H7 (cell line): Measurements from ENCODE around the gene ERGIC2. TPM values are rescaled to one million over a fixed set of nuclear protein-coding genes. Genes with fewer than 3 reads are reported as not detected.

Source experiments
- DNase-seq: peaks from one replicate; pipeline ENCODE4 v3.0.0; 2012
- H3K27me3 ChIP-seq: 2 replicates; pipeline ENCODE4 v1.6.0; 2011; ENCODE audit warnings: mild to moderate bottlenecking, low read length; ENCODE audit not compliant: control insufficient read depth, insufficient read depth
- H3K36me3 ChIP-seq: replicated peaks from 2 replicates; pipeline ENCODE4 v1.5.1; 2011; ENCODE audit warnings: low read length; ENCODE audit not compliant: control insufficient read depth, insufficient read depth
- H3K4me3 ChIP-seq: 2 replicates; pipeline ENCODE4 v1.5.1; 2011; ENCODE audit warnings: low read depth, mild to moderate bottlenecking, control low read depth, low read length, moderate library complexity; ENCODE audit not compliant: insufficient read depth
- total RNA-seq: library from RNA; depleted of rRNA; stranded (reverse); fragments of >200 nt; shearing (Covaris generic); gene quantifications from 2 replicates; pipeline ENCODE4 v1.2.3, GENCODE V29; 2014; rRNA removed

ERGIC2 gene, protein sequence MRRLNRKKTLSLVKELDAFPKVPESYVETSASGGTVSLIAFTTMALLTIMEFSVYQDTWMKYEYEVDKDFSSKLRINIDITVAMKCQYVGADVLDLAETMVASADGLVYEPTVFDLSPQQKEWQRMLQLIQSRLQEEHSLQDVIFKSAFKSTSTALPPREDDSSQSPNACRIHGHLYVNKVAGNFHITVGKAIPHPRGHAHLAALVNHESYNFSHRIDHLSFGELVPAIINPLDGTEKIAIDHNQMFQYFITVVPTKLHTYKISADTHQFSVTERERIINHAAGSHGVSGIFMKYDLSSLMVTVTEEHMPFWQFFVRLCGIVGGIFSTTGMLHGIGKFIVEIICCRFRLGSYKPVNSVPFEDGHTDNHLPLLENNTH
- total RNA-seq: 70.8 and 71.3 TPM in 2 replicates

DNA sequence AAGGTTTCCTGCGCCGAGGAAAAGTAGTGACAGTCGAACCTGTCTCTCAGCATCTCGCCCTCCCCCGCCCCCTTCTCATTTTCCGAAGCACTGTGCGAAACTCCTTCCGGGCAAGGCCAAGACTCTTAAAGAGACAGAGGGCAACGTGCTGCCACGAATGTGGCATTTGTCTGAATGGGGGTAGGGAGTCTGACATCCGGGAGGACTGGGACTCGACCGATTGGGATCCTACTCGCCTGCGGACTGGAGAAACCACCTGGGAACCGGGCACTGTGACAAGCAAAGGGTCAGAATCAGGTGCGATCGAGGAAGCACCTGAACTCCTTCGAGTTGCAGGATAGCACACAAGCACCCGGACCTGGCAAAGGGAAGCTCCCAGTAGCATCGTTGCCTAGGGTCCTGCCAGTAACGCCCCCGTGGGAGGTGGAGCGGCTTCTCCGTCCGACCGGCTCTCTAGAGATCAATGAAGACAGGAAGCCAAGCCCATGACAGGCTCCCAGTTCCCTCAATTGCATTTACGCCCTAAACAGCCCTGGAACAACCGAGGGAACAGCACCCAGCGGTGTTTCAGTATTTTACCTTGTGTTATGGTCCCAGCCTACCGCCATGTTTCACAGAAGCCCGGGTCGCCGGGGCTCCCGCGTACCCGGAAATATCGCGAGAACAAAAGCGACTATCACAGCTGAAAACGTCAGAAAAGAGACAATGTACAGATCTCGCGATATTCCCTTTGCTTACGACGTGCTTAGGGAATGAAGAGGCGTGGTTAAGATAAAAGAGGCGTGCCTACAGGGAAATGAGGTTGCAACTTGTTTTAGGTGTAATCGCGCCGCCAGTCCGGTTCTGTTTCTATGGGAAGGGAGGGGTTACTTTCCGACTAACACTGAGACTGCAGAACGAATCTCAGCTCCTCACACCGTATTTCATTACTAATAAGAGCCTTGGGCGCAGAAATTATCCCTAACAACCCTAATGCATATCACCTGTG lies at the start of gene ERGIC2:
Gene ERGIC2, minus strand, starts transcription at position 637 of the 988 bp plus-strand sequence. CDS start 9,539 bp downstream, outside the sequence.
- Histone ChIP-seq H3K27me3 (no peaks in the 10 kb centered on the region), H3K36me3 (no peaks in the 10 kb centered on the region), H3K4me3 (peak within 1 kb of the TSS; percentile 96)
- DNase-seq: peak; percentile 72

DNA sequence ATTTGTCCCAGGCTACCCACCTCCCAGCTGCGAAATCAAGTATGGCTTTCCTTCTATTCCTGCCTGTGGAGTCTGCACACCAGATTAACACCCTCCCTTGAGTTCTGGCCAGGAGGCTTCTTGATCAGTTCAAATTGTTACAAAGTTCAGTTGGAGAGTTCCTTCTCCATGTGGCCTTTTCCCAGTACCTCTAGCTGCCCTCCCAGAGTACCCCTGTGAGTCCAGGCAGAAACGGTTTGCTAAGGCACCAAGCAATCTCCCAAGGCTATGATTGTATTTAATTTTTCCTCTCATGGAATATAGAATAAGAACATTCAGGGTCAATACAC lies 49.7 kb upstream of the ERGIC2 start:
- DNase-seq: no peak
- Histone ChIP-seq H3K36me3 (no peaks in the 10 kb centered on the region), H3K27me3 (no peaks in the 10 kb centered on the region), H3K4me3 (no peak overlapping the region)

DNA sequence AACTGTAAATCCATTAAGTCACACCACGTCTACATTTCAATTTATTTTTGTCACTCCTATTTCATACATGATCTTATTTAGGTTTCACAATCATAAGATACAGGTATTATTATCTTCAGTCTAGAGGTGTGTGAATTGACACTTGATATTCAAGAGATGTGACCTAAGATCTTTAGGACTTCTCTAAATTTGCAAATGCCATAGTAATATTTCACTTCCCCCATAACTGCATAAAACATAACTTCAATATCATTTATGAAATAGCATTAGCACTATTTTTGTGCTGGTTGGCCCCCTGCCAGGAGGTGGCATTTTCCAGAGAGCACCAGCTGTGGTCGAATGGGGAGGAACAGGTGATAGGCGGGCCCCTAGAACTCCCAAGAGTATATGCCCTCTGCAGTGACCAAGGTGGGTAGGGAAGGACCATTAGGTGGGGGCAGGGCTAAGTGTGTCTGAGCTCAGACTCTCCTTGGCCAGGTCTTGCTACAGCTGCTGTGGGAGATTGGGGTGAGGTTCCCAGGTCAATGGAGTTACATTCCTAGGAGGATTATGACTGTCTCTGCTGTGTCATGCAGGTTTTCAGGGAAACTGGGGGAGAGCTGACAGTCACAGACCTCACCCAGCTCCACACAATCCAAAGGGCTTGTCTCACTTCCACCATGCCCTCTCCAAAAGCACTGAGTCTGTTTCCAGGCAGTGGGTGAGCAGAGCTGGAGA lies 49.2 kb upstream of the ERGIC2 start:
- peak; percentile 4 for DNase-seq
- H3K4me3 ChIP-seq: no peak overlapping the region
- H3K27me3 ChIP-seq: no peaks in the 10 kb centered on the region
- H3K36me3 ChIP-seq: no peaks in the 10 kb centered on the region

DNA sequence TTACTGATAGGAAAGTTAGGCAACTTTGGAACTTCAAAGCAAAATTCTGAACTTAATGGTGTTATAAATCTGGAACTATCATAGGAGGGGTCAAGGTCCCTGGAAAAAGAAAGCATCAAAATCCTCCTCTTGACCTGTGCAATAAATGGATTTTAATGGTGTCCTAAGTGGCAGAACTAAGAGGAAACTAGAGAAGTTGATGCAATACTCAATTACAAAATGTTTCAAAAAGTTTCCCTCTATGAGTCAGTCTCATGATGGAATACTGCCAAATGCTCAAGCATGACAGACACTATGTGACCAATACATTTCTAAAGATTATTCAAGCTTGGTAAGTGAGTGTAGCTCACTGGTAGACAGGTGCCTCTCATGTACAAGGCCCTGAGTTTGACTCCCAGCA lies 47.7 kb upstream of the ERGIC2 start:
- H3K4me3 ChIP-seq: no peak overlapping the region
- H3K27me3 ChIP-seq: no peaks in the 10 kb centered on the region
- DNase-seq: no peak
- H3K36me3 ChIP-seq: no peaks in the 10 kb centered on the region

DNA sequence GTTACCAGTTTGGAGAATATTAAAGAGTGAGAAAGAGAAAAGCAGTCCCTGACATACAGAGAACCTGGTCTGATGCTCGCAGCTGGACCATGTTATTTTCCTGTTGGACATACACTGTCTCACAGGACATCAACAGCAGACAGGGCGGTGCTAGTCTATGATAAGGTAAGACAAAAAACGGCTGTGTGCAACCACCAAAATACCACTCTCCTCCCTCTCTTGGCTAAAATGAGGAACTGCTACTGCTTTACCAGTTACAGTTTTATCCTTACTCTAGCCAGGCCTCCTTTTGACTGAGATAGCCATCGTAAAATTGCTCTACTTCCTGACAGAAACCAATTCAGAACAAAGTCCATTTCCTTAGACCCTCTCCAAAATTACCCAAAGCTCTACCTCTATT lies 47.0 kb upstream of the ERGIC2 start:
- peak; percentile 30 for DNase-seq
- H3K27me3 ChIP-seq: no peaks in the 10 kb centered on the region
- no peaks in the 10 kb centered on the region for H3K36me3 ChIP-seq
- no peak overlapping the region for H3K4me3 ChIP-seq

DNA sequence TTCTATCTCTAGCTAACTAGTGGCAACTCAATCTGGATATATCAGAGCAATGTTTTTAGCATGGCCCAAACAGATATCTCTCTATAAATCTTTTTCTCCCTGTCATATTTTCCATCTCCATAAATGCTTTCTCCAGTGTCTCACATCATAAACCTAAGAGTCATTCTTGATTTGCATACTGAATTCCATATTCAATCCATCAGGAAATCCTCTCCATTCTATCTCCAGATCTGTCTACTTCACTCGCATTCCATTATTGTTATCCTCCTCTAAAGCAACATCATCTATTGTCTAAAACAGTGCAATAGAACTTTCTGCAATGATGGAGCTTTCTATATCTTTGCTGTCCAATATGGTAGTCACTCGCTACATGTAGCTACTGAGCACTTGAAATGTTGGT lies 45.5 kb upstream of the ERGIC2 start:
- Histone ChIP-seq H3K27me3 (no peaks in the 10 kb centered on the region), H3K4me3 (no peak overlapping the region), H3K36me3 (no peaks in the 10 kb centered on the region)
- DNase-seq: no peak

DNA sequence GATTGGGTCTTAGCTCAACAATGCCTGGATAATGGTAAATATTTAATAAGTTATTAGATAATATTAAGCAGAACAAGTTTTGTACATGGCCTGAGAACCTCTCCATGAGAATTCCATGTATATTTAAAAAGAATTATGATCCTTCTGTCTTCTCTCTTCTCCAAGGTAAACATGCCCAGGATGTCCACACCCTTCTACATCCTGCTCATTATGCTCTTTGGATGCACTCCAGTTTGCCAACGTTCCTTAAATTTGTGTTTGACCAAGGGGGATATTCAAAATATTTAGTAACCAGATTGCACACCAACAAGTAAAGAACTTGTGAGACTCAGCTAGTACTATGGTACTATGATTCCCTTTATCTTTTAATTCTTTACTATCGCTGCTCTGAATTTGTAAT lies 44.8 kb upstream of the ERGIC2 start:
- DNase-seq: no peak
- no peaks in the 10 kb centered on the region for H3K27me3 ChIP-seq

DNA sequence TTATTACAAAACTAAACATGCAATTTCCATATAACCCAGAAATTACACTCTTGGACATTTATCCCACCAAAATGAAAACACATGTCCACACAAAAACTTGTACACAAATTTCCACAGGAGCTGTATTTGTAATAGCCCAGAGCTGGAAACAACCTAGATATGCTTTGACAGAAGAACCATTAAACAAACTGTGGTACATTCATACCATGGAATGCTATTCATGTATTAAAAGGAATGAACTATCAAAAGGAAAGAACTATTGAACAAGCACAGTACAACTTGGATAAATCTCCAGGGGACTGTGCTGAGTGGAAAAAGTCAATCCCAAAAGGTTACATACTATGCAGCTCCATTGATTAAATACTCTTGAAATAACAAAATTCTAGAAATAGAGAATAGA lies 35.8 kb upstream of the ERGIC2 start:
- no peaks in the 10 kb centered on the region for H3K36me3 ChIP-seq
- no peak for DNase-seq
- no peak overlapping the region for H3K4me3 ChIP-seq
- no peaks in the 10 kb centered on the region for H3K27me3 ChIP-seq

More for the DNA sequence above, 44.8 kb upstream of the ERGIC2 start:
- no peak overlapping the region for H3K4me3 ChIP-seq
- no peaks in the 10 kb centered on the region for H3K36me3 ChIP-seq

DNA sequence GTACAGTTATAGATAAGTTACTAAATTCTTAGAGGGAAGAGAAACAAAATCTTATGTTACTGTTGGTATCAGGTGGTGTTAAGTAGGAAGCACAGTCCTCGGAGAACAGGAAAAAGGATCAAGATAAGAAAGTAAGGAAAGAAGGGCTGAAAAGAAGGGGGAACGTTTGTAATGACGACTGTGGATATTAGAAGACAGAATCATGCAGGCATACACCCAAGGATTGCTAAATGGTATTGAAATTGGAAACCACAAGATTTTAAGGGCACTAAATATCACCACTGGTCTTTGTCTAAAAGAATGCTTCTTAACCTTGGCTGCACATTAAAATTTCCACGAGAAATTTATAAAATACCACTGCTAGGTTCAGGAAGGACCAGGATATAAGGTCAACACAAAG lies 34.1 kb upstream of the ERGIC2 start:
- no peaks in the 10 kb centered on the region for H3K27me3 ChIP-seq
- DNase-seq: no peak
- no peaks in the 10 kb centered on the region for H3K36me3 ChIP-seq
- H3K4me3 ChIP-seq: no peak overlapping the region

DNA sequence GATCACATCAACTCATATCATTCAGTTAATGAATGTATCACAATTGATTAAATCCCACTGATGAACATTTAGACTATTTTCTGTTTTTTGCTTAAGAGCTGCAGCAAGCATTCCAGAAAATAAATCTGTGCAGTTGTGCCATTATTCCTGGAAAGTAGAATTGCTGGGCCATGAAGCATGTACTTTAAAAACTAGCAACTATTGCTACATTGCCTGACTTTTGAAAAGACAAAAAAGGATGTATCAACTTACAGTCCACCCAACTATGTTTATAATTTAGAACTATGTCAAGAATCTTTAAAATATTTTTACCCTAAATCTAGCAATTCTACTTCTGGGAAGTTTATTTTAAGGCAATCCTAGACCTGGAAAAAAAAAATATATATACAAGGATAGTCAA lies 33.4 kb upstream of the ERGIC2 start:
- Histone ChIP-seq H3K36me3 (no peaks in the 10 kb centered on the region), H3K4me3 (no peak overlapping the region), H3K27me3 (no peaks in the 10 kb centered on the region)
- DNase-seq: no peak

DNA sequence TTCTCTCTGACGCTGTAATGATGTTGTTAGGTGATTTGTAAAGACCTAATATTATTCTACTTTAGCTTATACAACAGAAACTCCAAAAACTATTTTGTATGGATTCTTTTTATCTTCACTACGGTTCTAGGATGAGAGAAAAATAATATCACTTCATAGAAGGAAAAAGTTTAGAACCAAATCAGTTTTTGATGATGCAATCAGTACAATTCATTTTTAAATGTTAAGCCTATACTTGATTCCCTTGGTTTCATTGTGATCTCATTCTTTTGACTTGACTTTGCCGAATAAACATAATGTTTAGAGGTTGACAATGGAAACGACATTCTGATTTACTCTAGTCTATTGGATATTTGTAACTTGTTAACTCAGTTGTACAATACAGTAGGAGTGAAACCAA lies 24.6 kb upstream of the ERGIC2 start:
- H3K36me3 ChIP-seq: no peaks in the 10 kb centered on the region
- no peaks in the 10 kb centered on the region for H3K27me3 ChIP-seq
- DNase-seq: no peak
- no peak overlapping the region for H3K4me3 ChIP-seq

DNA sequence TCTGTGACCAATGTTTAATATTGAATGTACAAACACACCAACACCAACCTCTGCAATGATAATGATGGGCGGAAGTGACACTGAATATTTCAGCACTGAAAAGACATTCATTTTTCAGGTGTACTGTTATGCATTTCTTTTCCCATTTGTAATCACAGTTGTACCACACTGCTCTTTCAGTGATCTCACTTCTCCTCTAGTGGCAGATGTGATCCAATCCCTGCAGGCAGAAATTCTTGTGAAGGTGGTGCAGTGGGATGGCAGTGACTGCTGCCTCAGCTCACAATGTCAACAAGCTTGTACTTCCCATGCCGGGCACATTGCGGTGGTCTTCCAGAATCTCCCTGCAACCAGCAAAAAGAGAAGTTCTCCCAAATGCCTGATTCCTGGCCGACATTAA lies 23.0 kb upstream of the ERGIC2 start:
- DNase-seq: no peak
- no peak overlapping the region for H3K4me3 ChIP-seq
- no peaks in the 10 kb centered on the region for H3K36me3 ChIP-seq
- no peaks in the 10 kb centered on the region for H3K27me3 ChIP-seq

DNA sequence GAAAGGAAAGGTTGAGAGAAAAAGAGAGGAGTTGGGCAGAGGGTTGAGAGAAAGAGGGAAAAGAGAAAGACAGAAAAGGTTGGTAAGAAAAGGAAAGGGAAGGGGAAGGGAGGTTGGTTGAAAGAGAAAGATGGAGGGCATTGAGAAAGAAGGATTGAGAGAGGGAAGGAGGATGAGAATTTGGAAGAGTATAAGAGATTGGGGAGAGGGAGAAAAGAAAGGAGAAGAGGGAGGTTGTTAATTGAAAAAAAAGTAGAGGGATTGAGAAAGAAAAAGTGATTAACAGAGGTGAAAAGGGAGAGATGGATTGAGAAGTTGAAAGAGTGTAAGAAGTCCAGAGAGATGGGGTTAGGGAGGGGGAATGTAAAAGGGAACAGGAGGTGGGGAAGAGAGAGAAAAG lies 21.5 kb upstream of the ERGIC2 start:
- Histone ChIP-seq H3K36me3 (no peaks in the 10 kb centered on the region), H3K27me3 (no peaks in the 10 kb centered on the region), H3K4me3 (no peak overlapping the region)
- no peak for DNase-seq

DNA sequence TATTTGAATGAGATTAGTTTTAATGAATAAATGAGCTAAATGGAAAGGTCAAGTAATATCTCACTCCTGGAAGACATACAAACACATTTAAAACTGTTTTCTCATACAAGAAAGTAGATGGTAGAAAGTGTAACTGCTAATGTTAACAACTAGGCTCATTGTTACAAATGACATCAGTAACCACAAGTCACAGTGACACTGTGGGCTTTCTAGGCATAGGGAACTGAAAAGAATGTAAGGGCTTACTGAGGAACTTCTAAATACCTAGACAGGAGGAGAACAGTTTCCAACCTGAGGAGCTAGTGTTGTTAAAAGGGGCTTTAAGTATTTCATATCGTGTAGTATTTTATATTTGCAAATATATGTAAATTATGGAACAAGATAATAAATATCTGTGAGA lies 17.5 kb upstream of the ERGIC2 start:
- H3K27me3 ChIP-seq: no peaks in the 10 kb centered on the region
- no peaks in the 10 kb centered on the region for H3K36me3 ChIP-seq

More for the DNA sequence above, 17.5 kb upstream of the ERGIC2 start:
- no peak overlapping the region for H3K4me3 ChIP-seq
- DNase-seq: no peak
